Measurements from ENCODE around the gene CORO6.
"Not testable (repeated sequence)": the region's sequence is repeated elsewhere in the genome, so short reads cannot be mapped to it uniquely, and the experiment has no call there.

Gene CORO6

GRCh38 chr17:29622337-29623282, at the start of gene CORO6:
TSS of gene CORO6 (minus strand) at chr17:29622912. CDS start at chr17:29621421, 1,491 bp downstream.
- DNase-seq = no peak

- no peak for DNase-seq
Measured at GRCh38 chr17:29671661-29672060, 48.9 kb upstream of the CORO6 start.

GRCh38 chr17:29669266-29669665, 46.6 kb upstream of the CORO6 start:
- DNase-seq = no peak

DNA sequence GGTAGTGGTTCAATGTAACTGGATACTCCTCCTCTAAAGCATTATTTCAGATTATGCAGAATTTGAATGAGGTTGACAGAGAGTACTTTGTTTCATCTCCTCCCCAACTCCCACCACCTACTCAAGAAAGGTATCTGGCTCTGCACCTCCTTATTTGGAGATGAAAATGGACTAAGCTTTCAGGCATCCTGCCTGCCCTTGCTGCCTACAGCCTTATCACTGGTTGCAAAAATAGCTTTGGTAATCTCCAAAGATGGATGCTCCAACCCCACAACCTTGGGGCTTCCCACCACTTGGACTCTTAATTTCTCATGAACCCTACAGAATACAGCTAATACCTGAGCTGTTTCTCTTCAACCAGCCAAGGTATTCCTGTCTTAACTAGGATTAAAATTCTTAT, 45.3 kb upstream of the CORO6 start:
- DNase-seq = no peak

DNA sequence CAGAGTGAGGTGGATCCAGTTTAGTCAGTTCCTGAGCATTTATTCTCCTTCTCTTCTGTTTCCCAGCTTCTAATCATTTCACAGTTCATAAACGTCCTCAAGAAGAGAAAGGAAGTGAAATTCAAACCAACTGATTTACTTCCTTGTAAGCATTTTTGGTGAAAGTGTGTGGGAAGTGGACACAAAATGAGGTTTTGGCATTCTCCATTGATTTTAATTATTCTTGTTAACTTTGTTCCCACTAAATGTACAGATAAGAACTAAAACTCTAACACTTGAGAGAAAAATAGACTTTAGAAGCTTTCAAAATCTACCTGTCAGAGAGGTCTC, 42.7 kb upstream of the CORO6 start:
- no peak for DNase-seq

GRCh38 chr17:29664743-29665480, 42.2 kb upstream of the CORO6 start:
- DNase-seq = no peak

DNA sequence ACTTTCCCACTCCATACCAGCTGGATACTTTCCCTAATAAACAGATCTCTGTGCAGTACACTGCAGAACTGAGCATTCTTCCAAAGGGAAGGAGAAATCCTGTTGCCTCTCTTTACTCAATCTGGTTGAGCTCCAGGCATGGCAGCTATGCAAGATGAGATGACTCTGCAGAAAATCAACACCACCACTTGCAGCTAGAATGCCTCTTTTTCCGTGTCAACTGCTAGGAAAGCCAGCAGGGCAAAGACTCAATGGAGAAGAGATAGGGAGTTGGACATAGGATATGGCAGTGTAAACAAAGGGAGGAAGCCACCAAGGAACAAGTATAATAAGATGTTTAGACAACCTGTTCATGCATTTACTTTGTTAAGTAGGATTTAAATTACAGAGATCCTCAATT, 40.4 kb upstream of the CORO6 start:
- no peak for DNase-seq

DNA sequence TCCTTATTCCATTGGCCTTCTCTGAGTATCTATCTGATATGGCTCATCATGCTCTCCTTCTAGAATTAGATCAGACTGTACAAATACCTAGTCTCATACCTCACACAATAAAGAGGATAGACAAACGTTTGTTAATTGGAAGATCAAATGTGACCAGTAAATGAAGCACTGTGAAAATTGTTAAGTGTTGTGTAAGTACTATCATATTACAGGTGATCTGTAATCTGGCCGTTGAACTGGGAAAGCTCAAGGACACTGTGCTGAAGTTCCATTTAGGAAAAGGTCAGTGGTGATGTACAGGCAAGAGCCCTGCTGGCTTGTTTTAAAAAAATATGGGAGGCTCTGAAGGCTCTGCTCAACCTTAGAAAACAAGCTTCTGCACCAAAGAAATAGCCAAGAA, 38.5 kb upstream of the CORO6 start:
- DNase-seq = no peak

DNA sequence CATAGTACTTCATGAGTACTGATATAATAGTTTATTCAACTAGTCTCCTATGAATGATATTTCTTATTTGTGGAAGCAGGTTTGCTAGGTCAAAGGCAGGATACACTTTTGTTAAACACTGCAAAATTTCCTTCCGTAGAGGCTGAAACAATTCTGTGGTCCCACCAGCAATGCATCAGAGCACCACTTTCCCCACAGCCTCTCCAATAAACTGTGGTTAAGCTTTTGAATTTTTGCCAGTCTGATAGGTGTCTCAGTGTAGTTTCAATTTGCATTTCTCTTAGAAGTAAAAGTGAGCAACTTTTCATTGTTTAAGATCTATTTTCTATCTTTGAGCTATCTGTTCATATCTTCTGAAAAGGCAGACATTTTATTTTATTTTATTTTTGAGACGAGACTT, 36.4 kb upstream of the CORO6 start:
- no peak for DNase-seq

GRCh38 chr17:29655323-29655722, 32.6 kb upstream of the CORO6 start:
- DNase-seq = no peak

DNA sequence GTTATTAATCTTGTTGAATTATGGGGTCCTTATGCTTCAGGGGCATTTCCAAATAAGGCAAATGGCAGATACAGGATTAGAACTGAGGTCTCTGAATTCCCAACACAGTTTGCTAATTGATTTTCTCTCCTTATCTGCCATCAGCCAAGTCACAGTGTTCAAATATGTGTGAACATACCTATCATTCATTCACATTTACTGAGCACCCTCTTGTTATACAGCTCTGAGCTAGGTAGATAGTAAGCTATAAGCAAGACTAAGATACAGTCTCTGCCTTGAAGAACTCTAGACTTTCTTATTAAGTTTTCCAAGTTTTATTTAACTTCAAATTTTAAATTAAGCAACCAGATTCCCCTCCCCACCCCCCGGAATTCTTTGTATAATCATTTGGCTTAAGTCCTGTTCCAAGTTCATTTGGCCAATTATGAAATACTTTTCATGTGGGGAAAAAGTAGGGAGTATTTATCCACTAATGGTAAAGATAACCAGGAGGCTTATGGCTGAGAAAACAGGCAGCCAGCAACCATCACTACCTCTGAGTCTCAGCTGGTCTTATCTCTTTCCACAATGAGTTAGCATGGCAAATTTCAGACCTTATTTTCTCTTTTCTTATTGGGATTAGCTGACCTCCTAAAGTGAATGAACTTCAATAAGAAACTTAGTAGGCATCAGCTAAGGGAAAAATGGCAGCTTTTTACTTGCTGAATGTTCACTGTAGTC, 31.4 kb upstream of the CORO6 start:
- DNase-seq = no peak

DNA sequence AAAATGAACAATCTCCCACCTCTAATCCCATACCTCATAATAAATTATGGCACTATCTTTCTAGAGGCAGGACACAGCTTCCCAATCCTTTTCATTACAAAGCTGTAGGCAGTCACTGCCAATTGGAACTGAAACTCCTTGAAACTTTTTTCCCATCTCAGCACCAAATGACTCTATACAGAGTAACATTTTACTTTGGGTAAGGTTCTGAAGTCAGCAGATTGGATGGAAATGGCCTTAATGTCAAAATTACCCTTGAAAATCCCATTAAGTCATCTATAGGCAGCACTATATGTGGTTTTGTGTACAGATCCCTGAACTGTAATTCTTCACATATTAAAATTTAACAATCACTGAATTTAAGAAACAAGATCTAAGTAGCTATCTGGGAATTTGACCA, 30.3 kb upstream of the CORO6 start:
- DNase-seq = no peak

DNA sequence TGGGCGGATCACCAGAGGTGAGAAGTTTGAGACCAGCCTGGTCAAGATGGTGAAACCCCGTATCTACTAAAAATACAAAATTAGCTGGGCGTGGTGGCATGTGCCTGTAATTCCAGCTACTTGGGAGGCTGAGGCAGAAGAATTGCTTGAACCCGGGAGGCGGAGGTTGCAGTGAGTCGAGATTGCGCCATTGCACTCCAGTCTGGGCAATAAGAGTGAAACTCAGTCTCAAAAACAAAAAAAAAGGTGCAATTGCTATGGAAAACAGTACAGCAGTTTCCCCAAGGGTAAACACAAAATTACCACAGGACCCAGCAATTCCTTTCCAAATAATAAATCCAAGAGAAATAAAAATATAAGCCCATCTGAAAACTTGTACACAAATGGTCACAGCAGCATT, 29.2 kb upstream of the CORO6 start:
- not testable (repeated sequence) for DNase-seq

DNA sequence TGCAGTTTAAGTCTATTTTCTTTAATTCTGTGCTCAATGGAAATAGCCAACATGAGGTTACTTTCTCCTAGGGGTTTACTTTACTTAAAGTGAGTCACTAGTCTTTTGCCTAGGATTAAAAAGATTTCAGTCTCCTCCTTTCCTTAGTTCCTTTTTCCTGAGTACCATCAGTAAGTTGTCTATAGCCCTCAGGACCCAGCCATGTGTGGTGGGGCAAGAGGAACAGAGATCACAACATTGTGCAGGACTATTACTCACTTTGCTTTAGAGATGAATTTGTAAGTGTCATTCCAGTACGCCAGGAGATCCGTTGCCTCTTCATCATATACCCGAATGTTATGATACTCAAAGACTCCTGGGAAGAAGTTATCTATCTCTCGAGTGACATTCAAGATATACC, 27.7 kb upstream of the CORO6 start:
- DNase-seq = no peak

GRCh38 chr17:29649359-29649758, 26.6 kb upstream of the CORO6 start:
- no peak for DNase-seq

- no peak for DNase-seq
Measured at GRCh38 chr17:29648005-29648404, 25.3 kb upstream of the CORO6 start.

DNA sequence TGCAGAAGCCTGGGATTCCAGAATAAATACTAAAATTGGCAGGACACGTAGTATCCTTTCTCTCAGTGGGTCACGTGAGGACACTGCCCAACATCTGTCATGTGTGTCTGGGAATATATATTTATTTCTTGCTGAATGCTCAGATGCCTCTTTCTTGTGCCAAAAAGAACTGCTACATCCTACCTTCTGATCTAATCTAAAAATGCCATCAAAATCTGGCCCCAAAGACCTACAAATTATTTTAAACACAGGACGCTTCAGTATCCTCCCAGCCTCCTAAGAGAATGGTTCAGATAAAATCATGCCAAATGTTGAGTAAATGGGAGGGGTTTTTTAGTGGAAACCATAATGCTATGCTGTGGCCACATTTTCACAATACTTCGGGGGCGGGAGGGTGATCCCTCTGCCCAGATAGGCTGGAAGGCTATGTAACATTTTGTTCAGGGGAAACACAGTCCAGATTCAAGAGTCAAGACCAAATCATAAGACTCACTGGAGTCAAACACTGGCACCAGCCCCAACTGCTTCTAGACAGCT, 22.9 kb upstream of the CORO6 start:
- DNase-seq = no peak

DNA sequence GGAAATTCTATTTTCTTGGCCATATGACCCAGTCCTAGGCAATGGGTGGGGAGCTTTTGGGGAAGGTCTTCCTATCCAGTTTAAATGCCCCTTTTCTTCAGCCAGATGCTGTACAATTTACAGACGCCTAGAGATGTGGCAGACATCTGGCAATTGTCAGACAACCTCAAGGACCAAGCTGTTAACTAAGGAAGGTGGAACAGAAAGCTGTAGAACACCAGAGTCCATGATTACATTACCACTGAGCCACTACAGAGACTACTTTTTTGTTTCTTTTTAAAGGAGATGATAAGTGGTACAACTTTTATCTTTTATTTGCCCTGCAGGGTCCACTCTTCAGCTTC, 21.1 kb upstream of the CORO6 start:
- DNase-seq = no peak

- no peak for DNase-seq
Measured at GRCh38 chr17:29642171-29642611, 19.5 kb upstream of the CORO6 start.

DNA sequence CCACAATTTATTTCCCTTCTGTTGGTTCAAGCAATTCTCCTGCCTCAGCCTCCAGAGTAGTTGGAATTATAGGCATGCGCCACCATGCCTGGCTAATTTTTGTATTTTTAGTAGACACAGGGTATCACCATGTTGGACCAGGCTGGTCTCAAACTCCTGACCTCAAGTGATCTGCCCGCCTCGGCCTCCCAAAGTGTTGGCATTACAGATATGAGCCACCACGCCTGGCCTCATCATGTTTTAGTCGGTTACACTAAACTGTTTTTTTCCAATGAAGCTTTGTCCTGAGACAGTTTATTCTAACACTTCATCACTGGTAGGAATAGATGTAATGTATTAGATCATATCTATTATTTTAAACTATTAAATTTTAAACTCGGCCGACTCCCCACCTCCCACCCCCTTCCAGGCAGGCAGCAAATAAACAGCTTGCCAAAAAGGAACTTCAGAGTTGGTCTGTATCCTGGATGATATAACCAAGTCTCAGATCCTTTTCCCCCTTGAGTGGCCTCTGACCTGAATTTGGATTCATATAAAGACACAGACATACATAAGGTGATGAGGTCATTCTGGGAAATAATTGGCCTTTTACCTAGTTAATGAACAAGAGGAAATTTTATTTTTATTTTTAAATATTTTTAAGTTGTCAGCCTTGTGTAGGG, 18.4 kb upstream of the CORO6 start:
- no peak for DNase-seq

DNA sequence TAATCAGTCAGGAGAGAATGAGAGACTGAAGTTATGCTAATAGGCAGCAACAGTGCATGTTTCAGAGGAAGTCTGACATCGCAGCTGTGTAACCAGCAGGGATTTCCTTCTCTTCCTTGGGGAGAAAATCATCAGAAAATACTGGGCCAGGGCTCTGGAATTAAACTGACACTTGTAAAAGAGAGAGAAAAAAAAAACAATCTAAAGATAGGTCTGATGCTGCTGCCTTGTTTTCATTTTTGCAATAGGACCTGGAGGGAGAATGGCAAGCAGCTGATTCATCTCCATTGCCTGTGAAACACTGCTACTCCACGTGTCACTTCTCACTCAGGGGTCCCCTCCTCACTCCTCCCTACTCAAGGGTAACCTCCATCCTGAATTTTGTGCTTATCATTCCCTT, 17.7 kb upstream of the CORO6 start:
- no peak for DNase-seq

GRCh38 chr17:29633886-29634285, 11.2 kb upstream of the CORO6 start:
- DNase-seq = no peak

- no peak for DNase-seq
Measured at GRCh38 chr17:29630630-29631193, 8.0 kb upstream of the CORO6 start.
